Parathyroid adenoma (tissue), 2 donors: ENCODE data around the gene RUNX2.

ENCODE experiments used
- H2AFZ ChIP-seq: fragments of 300-600 bp; sonication (generic); one replicate; pipeline ENCODE4 v1.7.0; 2017; ENCODE audit warnings: antibody characterized with exemption, mild to moderate bottlenecking
- H3K27ac ChIP-seq: fragments of 300-600 bp; sonication (generic); one replicate; pipeline ENCODE4 v1.7.0; 2017
- H3K27me3 ChIP-seq: fragments of 300-600 bp; sonication (generic); one replicate; pipeline ENCODE4 v1.7.0; 2017; ENCODE audit warnings: low read length; ENCODE audit not compliant: control insufficient read depth, insufficient read depth
- H3K36me3 ChIP-seq: fragments of 300-600 bp; sonication (generic); one replicate; pipeline ENCODE4 v1.7.0; 2017; ENCODE audit warnings: low read length; ENCODE audit not compliant: control insufficient read depth, insufficient read depth
- H3K4me1 ChIP-seq: fragments of 300-600 bp; sonication (generic); one replicate; pipeline ENCODE4 v1.7.0; 2017; ENCODE audit warnings: control low read depth
- H3K4me2 ChIP-seq: fragments of 300-600 bp; sonication (generic); one replicate; pipeline ENCODE4 v1.7.0; 2017; ENCODE audit warnings: low read length
- H3K4me3 ChIP-seq: fragments of 300-600 bp; sonication (generic); one replicate; pipeline ENCODE4 v1.7.0; 2017; ENCODE audit warnings: low read depth, low read length
- H3K79me2 ChIP-seq: fragments of 300-600 bp; sonication (generic); one replicate; pipeline ENCODE4 v1.7.0; 2017; ENCODE audit warnings: control low read depth
- H3K9ac ChIP-seq: fragments of 300-600 bp; sonication (generic); one replicate; pipeline ENCODE4 v1.7.0; 2017; ENCODE audit warnings: mild to moderate bottlenecking
- H3K9me3 ChIP-seq: fragments of 300-600 bp; sonication (generic); one replicate; pipeline ENCODE4 v1.7.0; 2017; ENCODE audit warnings: low read length; ENCODE audit not compliant: control insufficient read depth
- TF ChIP-seq, protein P1 (sequence below): fragments of 300-600 bp; sonication (generic); IDR thresholded peaks from one replicate; pipeline ENCODE4 v1.7.0; 2017; ENCODE audit warnings: antibody characterized with exemption, mild to moderate bottlenecking
- donor health status: primary hyperparathyroidism.

Gene RUNX2

DNA sequence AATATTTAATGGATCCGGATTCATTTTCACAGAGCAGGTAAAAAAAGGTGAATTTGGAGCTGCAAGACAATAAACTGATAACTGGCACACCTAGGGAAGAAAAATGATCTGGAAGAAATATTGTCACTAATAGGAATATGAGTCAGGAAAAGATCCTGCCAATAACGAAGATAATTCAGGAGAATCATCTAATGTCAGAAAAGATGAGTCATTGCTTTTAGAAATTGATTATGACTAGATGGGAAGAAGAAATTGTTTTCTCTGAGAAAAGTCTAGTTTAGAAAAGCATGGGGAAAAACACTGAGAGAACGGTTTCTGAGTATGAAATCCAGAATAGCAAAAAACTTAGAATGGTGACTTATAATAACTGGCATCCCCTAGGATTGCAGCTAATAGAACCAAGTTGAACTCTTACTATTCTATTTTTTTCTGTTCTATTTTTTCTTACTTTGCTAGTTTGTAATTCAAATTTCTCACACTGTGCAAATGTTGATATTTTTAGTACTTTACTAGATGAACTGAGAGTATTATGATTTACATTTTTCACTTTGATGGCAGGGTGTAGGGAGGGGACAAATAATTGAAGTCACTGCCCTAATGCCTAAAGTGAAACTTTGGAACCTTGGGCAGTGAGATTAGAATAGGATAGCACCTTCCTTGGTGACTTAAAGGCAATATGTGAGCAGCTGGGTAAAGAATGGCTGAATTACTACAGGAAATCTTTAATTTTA is 87.8 kb downstream of the RUNX2 start:
- Histone ChIP-seq H3K36me3 (no peaks in the 10 kb centered on the region), H3K4me1 (no peaks in the 10 kb centered on the region), H3K9ac (no peak overlapping the region), H3K4me3 (no peak overlapping the region), H3K79me2 (no peaks in the 10 kb centered on the region), H2AFZ (no peak overlapping the region), H3K4me2 (no peak overlapping the region), H3K9me3 (no peaks in the 10 kb centered on the region), H3K27me3 (peaks cover 4% of the 10 kb centered on the region), H3K27ac (no peak overlapping the region)
- TF ChIP-seq, protein P1, sequence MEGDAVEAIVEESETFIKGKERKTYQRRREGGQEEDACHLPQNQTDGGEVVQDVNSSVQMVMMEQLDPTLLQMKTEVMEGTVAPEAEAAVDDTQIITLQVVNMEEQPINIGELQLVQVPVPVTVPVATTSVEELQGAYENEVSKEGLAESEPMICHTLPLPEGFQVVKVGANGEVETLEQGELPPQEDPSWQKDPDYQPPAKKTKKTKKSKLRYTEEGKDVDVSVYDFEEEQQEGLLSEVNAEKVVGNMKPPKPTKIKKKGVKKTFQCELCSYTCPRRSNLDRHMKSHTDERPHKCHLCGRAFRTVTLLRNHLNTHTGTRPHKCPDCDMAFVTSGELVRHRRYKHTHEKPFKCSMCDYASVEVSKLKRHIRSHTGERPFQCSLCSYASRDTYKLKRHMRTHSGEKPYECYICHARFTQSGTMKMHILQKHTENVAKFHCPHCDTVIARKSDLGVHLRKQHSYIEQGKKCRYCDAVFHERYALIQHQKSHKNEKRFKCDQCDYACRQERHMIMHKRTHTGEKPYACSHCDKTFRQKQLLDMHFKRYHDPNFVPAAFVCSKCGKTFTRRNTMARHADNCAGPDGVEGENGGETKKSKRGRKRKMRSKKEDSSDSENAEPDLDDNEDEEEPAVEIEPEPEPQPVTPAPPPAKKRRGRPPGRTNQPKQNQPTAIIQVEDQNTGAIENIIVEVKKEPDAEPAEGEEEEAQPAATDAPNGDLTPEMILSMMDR, result no peak

DNA sequence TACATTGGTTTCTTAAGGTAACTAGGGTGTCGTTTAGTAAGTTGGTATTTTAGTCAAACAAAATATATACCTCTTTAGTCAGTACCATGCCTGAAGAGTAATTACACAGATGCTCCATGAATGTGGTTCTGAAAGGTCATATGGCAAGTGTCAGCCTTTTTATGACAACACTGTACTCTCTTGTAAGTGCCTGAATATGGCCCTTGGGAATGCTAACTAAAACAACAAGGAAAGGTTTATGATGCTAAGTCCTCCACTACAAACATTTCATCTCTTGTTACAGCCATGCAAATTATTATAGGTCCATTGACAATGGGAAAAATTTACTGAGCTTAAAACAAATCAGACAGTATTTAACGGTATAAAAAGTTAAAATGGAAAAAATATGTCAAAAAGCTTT is 88.6 kb downstream of the RUNX2 start:
- H2AFZ ChIP-seq, result no peak overlapping the region
- H3K27me3 ChIP-seq, result peaks cover 7% of the 10 kb centered on the region
- TF ChIP-seq, protein P1, result no peak

DNA sequence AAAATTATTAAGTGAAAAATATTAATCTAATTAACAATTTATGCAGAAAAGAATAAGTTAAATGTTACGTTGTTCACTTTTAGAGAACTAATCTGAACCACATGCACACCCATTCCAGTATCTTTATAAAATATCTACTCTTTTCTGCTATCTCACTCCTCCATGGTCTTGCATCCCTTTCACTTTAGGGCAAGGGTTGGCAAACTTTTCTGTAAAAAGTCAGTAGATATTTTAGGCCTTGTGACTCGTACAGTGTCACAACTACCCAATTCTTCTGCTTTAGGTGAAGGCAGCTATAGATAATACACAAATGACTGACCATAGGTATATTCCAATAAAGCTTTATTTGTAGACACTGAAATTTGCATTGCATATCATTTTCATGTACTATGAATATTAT is 89.3 kb downstream of the RUNX2 start:
- Histone ChIP-seq H3K27me3 (peaks cover 7% of the 10 kb centered on the region), H2AFZ (no peak overlapping the region), H3K27ac (no peak overlapping the region), H3K4me1 (no peaks in the 10 kb centered on the region), H3K9me3 (no peaks in the 10 kb centered on the region), H3K9ac (no peak overlapping the region), H3K79me2 (no peaks in the 10 kb centered on the region), H3K36me3 (no peaks in the 10 kb centered on the region), H3K4me2 (no peak overlapping the region), H3K4me3 (no peak overlapping the region)
- TF ChIP-seq, protein P1, result no peak

More for the DNA sequence above, 88.6 kb downstream of the RUNX2 start:
- H3K4me1 ChIP-seq, result no peaks in the 10 kb centered on the region
- no peak overlapping the region for H3K4me2 ChIP-seq
- H3K9ac ChIP-seq, result no peak overlapping the region
- no peak overlapping the region for H3K4me3 ChIP-seq
- H3K9me3 ChIP-seq, result no peaks in the 10 kb centered on the region
- no peak overlapping the region for H3K27ac ChIP-seq
- no peaks in the 10 kb centered on the region for H3K79me2 ChIP-seq
- H3K36me3 ChIP-seq, result no peaks in the 10 kb centered on the region

DNA sequence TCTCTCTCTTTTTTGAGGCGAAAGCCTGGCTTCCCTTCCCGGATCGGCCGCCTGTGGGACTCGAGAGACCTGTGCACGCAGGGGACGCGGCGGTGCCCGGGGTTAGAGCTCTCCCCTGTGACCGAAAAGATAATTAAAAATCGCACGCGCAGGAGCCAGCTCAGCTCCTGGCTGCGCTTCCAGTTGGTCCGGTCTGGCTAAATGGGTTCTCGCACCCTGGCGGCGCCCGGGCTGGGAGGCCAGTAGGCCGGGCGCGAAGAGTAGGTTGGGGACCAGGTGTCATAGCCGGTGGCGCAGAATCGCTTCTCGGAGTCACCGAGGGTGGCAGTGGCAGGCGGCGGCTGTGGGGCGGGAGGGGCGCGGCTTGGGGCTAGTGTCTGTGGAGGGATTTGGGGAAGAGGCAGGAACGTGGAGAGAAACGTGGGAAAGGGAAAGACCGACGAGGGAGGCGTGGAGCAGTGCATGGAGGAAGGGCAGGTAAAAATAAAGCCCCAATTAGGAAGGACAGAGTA is 91.5 kb downstream of the RUNX2 start:
- Histone ChIP-seq H3K4me2 (peak overlapping the region; percentile 39), H3K27me3 (peaks cover 18% of the 10 kb centered on the region), H3K9ac (no peak overlapping the region), H3K4me3 (no peak overlapping the region), H3K79me2 (no peaks in the 10 kb centered on the region), H3K4me1 (no peaks in the 10 kb centered on the region), H3K9me3 (no peaks in the 10 kb centered on the region), H3K36me3 (no peaks in the 10 kb centered on the region), H2AFZ (no peak overlapping the region), H3K27ac (no peak overlapping the region)
- TF ChIP-seq, protein P1, result peak; percentile 19
